K562 (cell line): ENCODE data around the gene USP10. TPM values are rescaled to one million over a fixed set of nuclear protein-coding genes. Genes with fewer than 3 reads are reported as not detected.
A peak's percentile ranks its signal among the peaks of the same experiment; 100 is the strongest.

ENCODE experiments used
- BRD4 ChIP-seq: fragments of 200-600 bp; sonication (generic); IDR thresholded peaks from 2 replicates; pipeline ENCODE4 v1.6.1; 2017; ENCODE audit warnings: inconsistent platforms
- CBX5 ChIP-seq: IDR thresholded peaks from 2 replicates; pipeline ENCODE4 v1.6.1; 2014; ENCODE audit warnings: low read depth, borderline replicate concordance
- CXXC5 ChIP-seq: fragments of 250-450 bp; sonication (Bioruptor Pico); IDR thresholded peaks from 2 replicates; pipeline ENCODE4 v1.8.0; 2022; ENCODE audit warnings: inconsistent platforms, mild to moderate bottlenecking, moderate library complexity
- DACH1 ChIP-seq: fragments of 450-650 bp; IDR thresholded peaks from 2 replicates; pipeline ENCODE4 v1.6.1; 2018; ENCODE audit not compliant: partially characterized antibody
- DEAF1 ChIP-seq: fragments of 450-650 bp; formaldehyde crosslinking; IDR thresholded peaks from 2 replicates; pipeline ENCODE4 v1.4.0; 2020; ENCODE audit warnings: mild to moderate bottlenecking, moderate library complexity
- ELF2 ChIP-seq: fragments of 250-450 bp; sonication (Bioruptor Pico); IDR thresholded peaks from 2 replicates; pipeline ENCODE4 v1.5.0; 2021; ENCODE audit warnings: mild to moderate bottlenecking
- EWSR1 ChIP-seq: fragments of 450-650 bp; IDR thresholded peaks from 2 replicates; pipeline ENCODE4 v1.6.1; 2018; ENCODE audit warnings: borderline replicate concordance, mild to moderate bottlenecking, low read depth, moderate library complexity; ENCODE audit not compliant: partially characterized antibody
- HIVEP1 ChIP-seq: fragments of 250-450 bp; sonication (Bioruptor Pico); IDR thresholded peaks from 2 replicates; pipeline ENCODE4 v1.4.0; 2020; ENCODE audit warnings: mild to moderate bottlenecking
- HNRNPLL ChIP-seq: fragments of 200-400 bp; formaldehyde crosslinking; IDR thresholded peaks from 2 replicates; pipeline ENCODE4 v1.6.1; 2017; ENCODE audit warnings: low read length, low read depth, mild to moderate bottlenecking; ENCODE audit not compliant: poor library complexity, severe bottlenecking
- KHSRP ChIP-seq: fragments of 450-650 bp; IDR thresholded peaks from 2 replicates; pipeline ENCODE4 v1.6.1; 2017
- KLF1 ChIP-seq: fragments of 450-650 bp; IDR thresholded peaks from 2 replicates; pipeline ENCODE4 v1.6.1; 2016; ENCODE audit warnings: missing genetic modification characterization, missing compliant biosample characterization
- KLF10 ChIP-seq: fragments of 250-450 bp; sonication (Bioruptor Pico); IDR thresholded peaks from 2 replicates; pipeline ENCODE4 v1.6.1; 2021; ENCODE audit warnings: matching md5 sums
- MYC ChIP-seq, 2 experiments: fragments of 250-450 bp in 1 of 2; sonication (Bioruptor Pico) in 1 of 2; IDR thresholded peaks; 2 replicates each; pipeline versions ENCODE4 v1.5.1 to v1.6.1; 2012 to 2021; ENCODE audit warnings: low read depth in 2 of 2, borderline replicate concordance in 1 of 2, improper control_type of control experiment in 1 of 2, low read length in 1 of 2, mild to moderate bottlenecking in 1 of 2, moderate library complexity in 1 of 2
- NFRKB ChIP-seq: fragments of 450-650 bp; IDR thresholded peaks from 2 replicates; pipeline ENCODE4 v1.6.1; 2016; ENCODE audit warnings: low read depth
- NFXL1 ChIP-seq: fragments of 450-650 bp; formaldehyde crosslinking; IDR thresholded peaks from 2 replicates; pipeline ENCODE4 v1.4.0; 2021; ENCODE audit warnings: mild to moderate bottlenecking
- NONO ChIP-seq, 2 experiments: fragments of 200-400 bp in 1 of 2; fragments of 450-650 bp in 1 of 2; formaldehyde crosslinking in 1 of 2; IDR thresholded peaks; 2 replicates each; pipeline ENCODE4 v1.6.1; 2017; ENCODE audit warnings: low read depth in 2 of 2, mild to moderate bottlenecking in 2 of 2, moderate library complexity in 2 of 2, low read length in 1 of 2
- POLR2G ChIP-seq: fragments of 200-400 bp; formaldehyde crosslinking; IDR thresholded peaks from 2 replicates; pipeline ENCODE4 v1.6.1; 2017; ENCODE audit warnings: low read depth, mild to moderate bottlenecking, antibody characterized with exemption, low read length, moderate library complexity
- RAD21 ChIP-seq, 2 experiments: fragments of 250-450 bp in 1 of 2; fragments of 450-650 bp in 1 of 2; sonication (Bioruptor Pico) in 1 of 2; formaldehyde crosslinking in 1 of 2; IDR thresholded peaks in 1 of 2; conservative IDR thresholded peaks in 1 of 2; 2 replicates each; pipeline versions ENCODE4 v1.4.0 to v1.8.0; 2020 to 2022; ENCODE audit warnings: mild to moderate bottlenecking in 2 of 2, moderate library complexity in 1 of 2
- SMARCE1 ChIP-seq: fragments of 450-650 bp; IDR thresholded peaks from 2 replicates; pipeline ENCODE4 v1.7.1; 2016; ENCODE audit warnings: mild to moderate bottlenecking
- TAF15 ChIP-seq: fragments of 200-400 bp; formaldehyde crosslinking; IDR thresholded peaks from 2 replicates; pipeline ENCODE4 v1.6.1; 2017; ENCODE audit warnings: mild to moderate bottlenecking, low read depth, low read length, moderate library complexity
- TEAD1 ChIP-seq, 2 experiments: fragments of 450-650 bp in 1 of 2; sonication (generic) in 1 of 2; formaldehyde crosslinking; IDR thresholded peaks; 2 replicates each; pipeline versions ENCODE4 v1.4.0 to v1.8.0; 2020 to 2022; ENCODE audit warnings: mild to moderate bottlenecking in 2 of 2, missing genetic modification reagents in 1 of 2
- TEAD2 ChIP-seq: fragments of 450-650 bp; IDR thresholded peaks from 2 replicates; pipeline ENCODE4 v1.6.1; 2016; ENCODE audit warnings: missing genetic modification characterization, control low read depth, missing compliant biosample characterization
- TGIF2 ChIP-seq: sonication (generic); formaldehyde crosslinking; IDR thresholded peaks from 2 replicates; pipeline ENCODE4 v1.8.1; 2022; ENCODE audit warnings: mild to moderate bottlenecking, missing genetic modification reagents, moderate library complexity
- TSC22D4 ChIP-seq: fragments of 450-650 bp; IDR thresholded peaks from 2 replicates; pipeline ENCODE4 v1.6.1; 2016; ENCODE audit warnings: missing genetic modification characterization, missing biosample characterization, control low read depth
- ZBTB33 ChIP-seq: sonication (generic); formaldehyde crosslinking; IDR thresholded peaks from 2 replicates; pipeline ENCODE4 v1.8.1; 2023; ENCODE audit warnings: mild to moderate bottlenecking, missing genetic modification reagents
- ZNF174 ChIP-seq: fragments of 250-450 bp; sonication (Bioruptor Pico); IDR thresholded peaks from 2 replicates; pipeline ENCODE4 v1.4.0; 2020; ENCODE audit warnings: mild to moderate bottlenecking
- ZNF717 ChIP-seq: fragments of 250-450 bp; sonication (Bioruptor Pico); IDR thresholded peaks from 2 replicates; pipeline ENCODE4 v1.5.0; 2021
- polyA plus RNA-seq, 8 experiments: library from polyadenylated mRNA; depleted of rRNA in 4 of 8; stranded (reverse) in 5 of 8; unstranded in 3 of 8; fragments of >200 nt; fragmentation: Nextera tagmentation in 2 of 8; fragmentation: Illumina TruSeq in 1 of 8; extraction: Ambion mirVana in 2 of 8; extraction: Trizol in 1 of 8; gene quantifications; 2 replicates each; pipeline versions ENCODE4 v1.2.1 to v1.2.3, GENCODE V29; 2011 to 2014; ENCODE audit warnings: inconsistent platforms in 1 of 8, missing spikeins in 1 of 8
- total RNA-seq, 7 experiments: library from RNA; depleted of rRNA in 6 of 7; stranded (reverse); fragments of >200 nt in 6 of 7; fragmentation: Illumina TruSeq in 2 of 7; extraction: Trizol in 2 of 7; gene quantifications; 2 replicates each; pipeline versions ENCODE4 v1.2.1 to v1.2.3, GENCODE V29; 2011 to 2021; ENCODE audit warnings: low replicate concordance in 1 of 7

USP10 gene
- total and polyA plus RNA-seq, 9 of the 15 experiments (the other 6 are each of a cell fraction or from before 2014, with no cell fraction given), result 61.7 to 197 (median 116) TPM

GRCh38 chr16:84672276-84673202 is 27.3 kb upstream of the USP10 start (continued):
- no peak for TF ChIP-seq KHSRP
- TF ChIP-seq EWSR1, result no peak
- no peak for TF ChIP-seq BRD4
- no peak for TF ChIP-seq ZBTB33
- TF ChIP-seq ZNF174 (CRISPR knock-in tag), result no peak
- TF ChIP-seq NONO (IDR thresholded peaks at IDR 0.05; ENCODE audit: low read depth in 2 of 2, low read length in 1 of 2), result no peak
- TF ChIP-seq ZNF717 (CRISPR knock-in tag), result no peak
- TF ChIP-seq NFXL1 (CRISPR knock-in tag), result no peak
- TF ChIP-seq HIVEP1 (CRISPR knock-in tag), result no peak
- TF ChIP-seq POLR2G, result no peak
- no peak for TF ChIP-seq CBX5
- no peak for TF ChIP-seq CXXC5 (CRISPR knock-in tag)
- TF ChIP-seq HNRNPLL, result no peak
- no peak for TF ChIP-seq KLF1 (tag)
- peak; percentile 40; the same call in 1 of the 2 replicates for TF ChIP-seq MYC (IDR thresholded peaks at IDR 0.05; ENCODE audit: low read depth, low read length)
- TF ChIP-seq MYC (CRISPR knock-in tag; IDR thresholded peaks at IDR 0.05; ENCODE audit: borderline replicate concordance, low read depth), result no peak
- TF ChIP-seq TAF15, result no peak
- no peak for TF ChIP-seq NFRKB
- TF ChIP-seq TEAD1 (CRISPR knock-in tag; IDR thresholded peaks at IDR 0.05), result 0 out of 4 replicates have a peak, but pooled peaks of 1 of the 2 experiments have one; percentile 32
- peak; percentile 76 for TF ChIP-seq DEAF1 (CRISPR knock-in tag)
- TF ChIP-seq TSC22D4 (tag), result no peak
- TF ChIP-seq ELF2, result no peak
- no peak for TF ChIP-seq DACH1
- TF ChIP-seq TGIF2, result no peak
- TF ChIP-seq SMARCE1, result no peak
- no peak for TF ChIP-seq TEAD2 (tag)
- peak; percentile 81 to 93 for TF ChIP-seq RAD21 (CRISPR knock-in tag; conservative IDR thresholded peaks at IDR 0.05 in 1 of 2, IDR thresholded peaks at IDR 0.05 in 1 of 2)
- no peak for TF ChIP-seq KLF10
